Kidney (tissue), 14 donors: ENCODE results near the gene CDK7. TPM values are rescaled to one million over a fixed set of nuclear protein-coding genes. Genes with fewer than 3 reads are reported as not detected.
"Not testable (repeated sequence)": the region's sequence is repeated elsewhere in the genome, so short reads cannot be mapped to it uniquely, and the experiment has no call there.

ENCODE experiments used
- DNase-seq, 5 donors: peaks; one replicate each; pipeline ENCODE4 v3.0.0-alpha.2; 2013 to 2020
- FAIRE-seq: peaks from 2 replicates; lab custom pipeline; 2012; peaks lifted over from hg19 to GRCh38; lab: Jason Lieb, UNC
- H3K27ac ChIP-seq, 2 donors: one replicate each; pipeline ENCODE4 v1.7.0; 2013; ENCODE audit warnings: low read depth in 2 of 2, low read length in 2 of 2, inconsistent platforms in 1 of 2
- H3K27me3 ChIP-seq: one replicate; pipeline ENCODE4 v1.7.1; 2013; ENCODE audit warnings: low read length, inconsistent platforms; ENCODE audit not compliant: control insufficient read depth, insufficient read depth
- H3K36me3 ChIP-seq, 3 donors: one replicate each; pipeline versions ENCODE4 v1.7.0 to v1.7.1; 2013; ENCODE audit warnings: low read length in 3 of 3, control low read depth in 1 of 3, inconsistent platforms in 1 of 3; ENCODE audit not compliant: insufficient read depth in 3 of 3, control insufficient read depth in 2 of 3
- H3K4me1 ChIP-seq, 3 donors: one replicate each; pipeline versions ENCODE4 v1.7.0 to v1.7.1; 2013; ENCODE audit warnings: low read length in 3 of 3, inconsistent platforms in 1 of 3, low read depth in 1 of 3; ENCODE audit not compliant: control insufficient read depth in 2 of 3, insufficient read depth in 2 of 3
- H3K4me3 ChIP-seq, 3 donors: one replicate each; pipeline versions ENCODE4 v1.7.0 to v1.8.1; 2013; ENCODE audit warnings: low read length in 3 of 3, control low read depth in 1 of 3, inconsistent platforms in 1 of 3
- H3K9ac ChIP-seq, 3 donors: one replicate each; pipeline versions ENCODE4 v1.7.0 to v1.7.1; 2013; ENCODE audit warnings: low read length in 3 of 3, control low read depth in 1 of 3, inconsistent platforms in 1 of 3
- H3K9me3 ChIP-seq, 3 donors: one replicate each; pipeline versions ENCODE4 v1.7.0 to v1.7.1; 2013; ENCODE audit warnings: low read length in 3 of 3, control low read depth in 1 of 3, inconsistent platforms in 1 of 3; ENCODE audit not compliant: control insufficient read depth in 2 of 3, insufficient read depth in 1 of 3
- intact Hi-C: fragments of 100-400 bp; cut with DNase I; formaldehyde crosslinking; loops from one replicate; pipeline ENCODE4 v1.11.1; 2022
- polyA plus RNA-seq: library from polyadenylated mRNA; stranded (reverse); fragments of 350-450 nt; fragmentation: Illumina TruSeq; extraction: RNeasy Lipid Tissue Mini Kit (QIAGEN cat#74804); gene quantifications from one replicate; pipeline ENCODE4 v1.2.3, GENCODE V29; 2014; ENCODE audit warnings: low read depth, low replicate concordance; ENCODE audit not compliant: insufficient read depth
- total RNA-seq: library from RNA; stranded (reverse); fragmentation: NEBNext Ultra II Directional; extraction: Animal tissue kit (Norgen Biotek cat#: 25700); gene quantifications from one replicate; pipeline ENCODE4 v1.2.1, GENCODE V29; 2021
- TF ChIP-seq, protein P1 (sequence below): IDR thresholded peaks from 3 replicates; pipeline ENCODE4 v1.5.1; 2012; ENCODE audit warnings: mild to moderate bottlenecking, moderate library complexity, borderline replicate concordance; ENCODE audit not compliant: insufficient read depth; ENCODE audit errors: extremely low read depth
- donor health status: control.
- donor health status: control.
- donor health status: control.
- donor health status: control.
- donor health status: control.
- donor health status: DM: yes; HTN: yes; CAD: no.
- donor health status: Normal renal cell carcinoma (clear cell type).

CDK7 gene
- total and polyA plus RNA-seq, 2 donors from 2014 or later: 22.7 to 29.4 TPM

DNA sequence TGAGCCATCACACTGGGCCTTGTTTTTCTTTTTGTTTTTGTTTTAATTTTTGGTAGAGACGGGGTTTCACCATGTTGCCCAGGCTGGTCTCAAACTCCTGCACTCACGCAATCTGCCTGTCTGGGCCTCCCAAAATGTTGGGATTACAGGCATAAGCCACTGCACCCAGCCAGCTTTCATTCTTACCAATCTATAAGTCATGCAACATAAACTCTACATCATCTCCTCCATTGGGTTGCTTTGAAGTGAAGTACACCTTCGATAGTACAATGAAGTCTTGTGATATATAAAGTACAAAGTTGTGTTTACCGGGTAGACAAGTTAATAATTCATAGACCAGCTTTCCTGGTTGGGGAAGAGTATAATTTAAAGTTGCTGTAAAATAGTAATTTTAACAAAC is 8.8 kb upstream of the CDK7 start:
- Histone ChIP-seq H3K27ac (no peak overlapping the region), H3K9me3 (no peaks in the 10 kb centered on the region), H3K9ac (no peak overlapping the region), H3K4me1 (no peaks in the 10 kb centered on the region), H3K27me3 (no peaks in the 10 kb centered on the region), H3K4me3 (no peak overlapping the region), H3K36me3 (peaks cover 0 to 18% (median 2%) of the 10 kb centered on the region in 3 donors)
- TF ChIP-seq, protein P1, sequence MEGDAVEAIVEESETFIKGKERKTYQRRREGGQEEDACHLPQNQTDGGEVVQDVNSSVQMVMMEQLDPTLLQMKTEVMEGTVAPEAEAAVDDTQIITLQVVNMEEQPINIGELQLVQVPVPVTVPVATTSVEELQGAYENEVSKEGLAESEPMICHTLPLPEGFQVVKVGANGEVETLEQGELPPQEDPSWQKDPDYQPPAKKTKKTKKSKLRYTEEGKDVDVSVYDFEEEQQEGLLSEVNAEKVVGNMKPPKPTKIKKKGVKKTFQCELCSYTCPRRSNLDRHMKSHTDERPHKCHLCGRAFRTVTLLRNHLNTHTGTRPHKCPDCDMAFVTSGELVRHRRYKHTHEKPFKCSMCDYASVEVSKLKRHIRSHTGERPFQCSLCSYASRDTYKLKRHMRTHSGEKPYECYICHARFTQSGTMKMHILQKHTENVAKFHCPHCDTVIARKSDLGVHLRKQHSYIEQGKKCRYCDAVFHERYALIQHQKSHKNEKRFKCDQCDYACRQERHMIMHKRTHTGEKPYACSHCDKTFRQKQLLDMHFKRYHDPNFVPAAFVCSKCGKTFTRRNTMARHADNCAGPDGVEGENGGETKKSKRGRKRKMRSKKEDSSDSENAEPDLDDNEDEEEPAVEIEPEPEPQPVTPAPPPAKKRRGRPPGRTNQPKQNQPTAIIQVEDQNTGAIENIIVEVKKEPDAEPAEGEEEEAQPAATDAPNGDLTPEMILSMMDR: no peak
- intact Hi-C loops: no loop called here
- DNase-seq: peak in 2 of 5 donors; percentile 16 to 21
- no peak for FAIRE-seq

DNA sequence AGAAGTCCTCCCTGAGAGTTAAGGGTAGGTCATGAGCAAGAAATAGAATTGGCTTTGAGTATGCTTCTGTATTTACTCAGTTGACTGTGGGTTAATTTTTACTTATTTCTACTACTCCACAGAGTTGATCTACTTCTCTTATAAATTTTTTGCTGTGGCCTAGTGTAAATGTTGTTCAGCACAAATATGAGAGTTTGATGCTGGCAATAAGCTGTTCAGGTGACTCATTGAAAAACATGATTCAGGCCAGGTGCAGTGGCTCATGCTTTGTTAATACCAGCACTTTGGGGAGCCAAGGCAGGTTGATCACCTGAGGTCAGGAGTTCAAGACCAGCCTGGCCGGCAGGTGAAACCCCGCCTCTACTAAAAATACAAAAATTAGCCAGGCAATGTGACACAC is 4.5 kb upstream of the CDK7 start:
- TF ChIP-seq, protein P1: no peak
- no peak for FAIRE-seq
- peaks cover 0 to 18% (median 4%) of the 10 kb centered on the region in 3 donors for H3K36me3 ChIP-seq

DNA sequence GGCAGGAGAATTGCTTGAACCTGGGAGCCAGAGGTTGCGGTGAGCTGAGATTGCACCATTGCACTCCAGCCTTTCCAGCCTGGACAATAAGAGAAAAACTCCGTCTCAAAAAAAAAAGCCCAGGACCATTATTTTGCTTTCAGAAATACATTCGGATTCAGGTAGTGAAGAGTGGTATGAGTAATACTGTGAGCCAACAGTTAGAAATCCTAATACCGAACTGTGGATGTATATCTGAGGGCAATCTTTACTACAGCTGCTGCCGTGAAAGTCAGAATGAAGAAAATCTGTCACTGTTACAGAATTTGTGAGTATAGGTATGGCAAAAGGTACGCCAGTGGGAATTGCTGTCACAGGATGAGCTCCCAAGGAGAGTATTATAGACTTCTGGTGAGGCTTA is 3.4 kb upstream of the CDK7 start:
- H3K36me3 ChIP-seq: peaks cover 0 to 18% (median 4%) of the 10 kb centered on the region in 3 donors
- FAIRE-seq (no peak), DNase-seq (no peak)
- H3K4me1 ChIP-seq: no peaks in the 10 kb centered on the region
- no peak overlapping the region for H3K4me3 ChIP-seq
- intact Hi-C loops: no loop called here
- H3K27me3 ChIP-seq: no peaks in the 10 kb centered on the region
- TF ChIP-seq, protein P1: no peak
- H3K27ac ChIP-seq: no peak overlapping the region
- H3K9ac ChIP-seq: no peak overlapping the region
- H3K9me3 ChIP-seq: no peaks in the 10 kb centered on the region

More for the DNA sequence above, 4.5 kb upstream of the CDK7 start:
- intact Hi-C loops: no loop called here
- no peak overlapping the region for H3K4me3 ChIP-seq
- DNase-seq: no peak
- no peak overlapping the region for H3K27ac ChIP-seq
- no peaks in the 10 kb centered on the region for H3K4me1 ChIP-seq
- H3K27me3 ChIP-seq: no peaks in the 10 kb centered on the region
- no peak overlapping the region for H3K9ac ChIP-seq
- no peaks in the 10 kb centered on the region for H3K9me3 ChIP-seq

DNA sequence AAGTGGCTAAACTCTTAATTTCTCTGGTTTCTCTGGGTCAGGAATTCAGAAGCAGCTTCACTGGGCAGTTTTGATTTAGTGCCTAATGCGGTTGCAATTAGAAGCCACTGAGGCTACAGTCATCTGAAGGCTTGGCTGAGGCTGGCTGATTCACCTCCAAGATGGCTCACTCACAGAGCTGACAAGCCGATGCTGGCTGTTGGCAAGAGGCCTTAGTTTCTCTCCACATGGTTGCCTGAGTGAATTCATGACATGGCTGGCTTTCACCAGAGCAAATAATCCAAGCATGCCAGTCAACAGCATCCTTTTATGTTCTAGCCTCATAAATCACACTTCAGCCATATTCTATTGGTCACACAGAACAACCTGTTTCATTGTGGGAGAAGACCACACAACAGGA is 2.8 kb upstream of the CDK7 start:
- no peak overlapping the region for H3K9ac ChIP-seq
- H3K27me3 ChIP-seq: no peaks in the 10 kb centered on the region
- no peaks in the 10 kb centered on the region for H3K9me3 ChIP-seq
- no peak overlapping the region for H3K27ac ChIP-seq
- H3K4me1 ChIP-seq: peaks cover 0 to under 1% (median 0%) of the 10 kb centered on the region in 3 donors
- FAIRE-seq (no peak), DNase-seq (no peak)
- intact Hi-C loops: no loop called here
- peaks cover 0 to 17% (median 4%) of the 10 kb centered on the region in 3 donors for H3K36me3 ChIP-seq
- no peak overlapping the region for H3K4me3 ChIP-seq
- TF ChIP-seq, protein P1: no peak

DNA sequence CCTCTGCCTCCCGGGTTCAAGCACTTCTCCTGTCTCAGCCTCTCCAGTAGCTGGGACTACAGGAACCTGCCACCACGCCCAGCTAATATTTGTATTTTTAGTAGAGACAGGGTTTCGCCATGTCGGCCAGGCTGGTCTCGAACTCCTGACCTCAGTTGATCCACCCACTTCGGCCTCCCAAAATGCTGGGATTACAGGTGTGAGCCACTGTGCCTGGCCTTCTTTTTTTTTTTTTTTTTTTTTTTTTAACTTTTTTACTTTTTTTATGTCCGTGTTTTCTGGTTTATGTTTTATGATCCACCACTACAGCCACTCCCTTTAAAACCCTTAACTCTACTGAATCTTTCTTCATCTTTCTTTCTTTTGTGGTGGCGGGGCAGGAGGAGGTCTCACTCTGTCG is 2.0 kb downstream of the CDK7 start:
- intact Hi-C loops, H3K36me3 ChIP-seq, H3K9ac ChIP-seq, H3K9me3 ChIP-seq, H3K27ac ChIP-seq, H3K4me1 ChIP-seq, H3K27me3 ChIP-seq, FAIRE-seq, DNase-seq, H3K4me3 ChIP-seq: not testable (repeated sequence)
